MM.1S (cell line): ENCODE data around the gene PPP2R2C.

Experiments used
- DNase-seq: peaks from one replicate; pipeline ENCODE4 v3.0.0-alpha.2; 2015
- H2AFZ ChIP-seq: fragments of 300-600 bp; sonication (generic); 2 replicates; pipeline ENCODE4 v1.6.0; 2016; ENCODE audit warnings: antibody characterized with exemption, low read length
- H3F3A ChIP-seq: fragments of 300-600 bp; sonication (generic); 2 replicates; pipeline ENCODE4 v1.6.1; 2016; ENCODE audit warnings: mild to moderate bottlenecking, antibody characterized with exemption, low read length, moderate library complexity, mixed read lengths; ENCODE audit not compliant: insufficient read depth
- H3K27ac ChIP-seq: fragments of 300-600 bp; sonication (generic); 2 replicates; pipeline ENCODE4 v1.5.1; 2016; ENCODE audit warnings: mild to moderate bottlenecking, low read length
- H3K27me3 ChIP-seq: fragments of 300-600 bp; sonication (generic); replicated peaks from 2 replicates; pipeline ENCODE4 v1.6.0; 2016; ENCODE audit warnings: low read length; ENCODE audit not compliant: insufficient read depth
- H3K36me3 ChIP-seq: fragments of 300-600 bp; sonication (generic); replicated peaks from 2 replicates; pipeline ENCODE4 v1.6.1; 2016; ENCODE audit warnings: mild to moderate bottlenecking, low read length, mixed read lengths; ENCODE audit not compliant: insufficient read depth
- H3K4me1 ChIP-seq: fragments of 300-600 bp; sonication (generic); 2 replicates; pipeline ENCODE4 v1.6.1; 2016; ENCODE audit warnings: low read length, mixed read lengths
- H3K4me2 ChIP-seq: fragments of 300-600 bp; sonication (generic); 2 replicates; pipeline ENCODE4 v1.6.0; 2016; ENCODE audit warnings: low read depth, low read length
- H3K4me3 ChIP-seq: fragments of 300-600 bp; sonication (generic); 2 replicates; pipeline ENCODE4 v1.5.1; 2016; ENCODE audit warnings: low read length, mixed read lengths
- H3K79me2 ChIP-seq: fragments of 300-600 bp; sonication (generic); 2 replicates; pipeline ENCODE4 v1.6.1; 2016; ENCODE audit warnings: mixed run types, low read length, mixed read lengths
- H3K9ac ChIP-seq: fragments of 300-600 bp; sonication (generic); 2 replicates; pipeline ENCODE4 v1.6.1; 2016; ENCODE audit warnings: low read length, mixed read lengths
- H3K9me2 ChIP-seq: fragments of 300-600 bp; sonication (generic); replicated peaks from 2 replicates; pipeline ENCODE4 v1.6.1; 2016; ENCODE audit warnings: mild to moderate bottlenecking, low read length, mixed read lengths; ENCODE audit not compliant: insufficient read depth
- H3K9me3 ChIP-seq: fragments of 300-600 bp; sonication (generic); replicated peaks from 2 replicates; pipeline ENCODE4 v1.6.1; 2016; ENCODE audit warnings: mild to moderate bottlenecking, low read length, mixed read lengths; ENCODE audit not compliant: insufficient read depth
- H4K20me1 ChIP-seq: fragments of 300-600 bp; sonication (generic); 2 replicates; pipeline ENCODE4 v1.6.1; 2016; ENCODE audit warnings: mild to moderate bottlenecking, low read length, moderate library complexity, mixed read lengths; ENCODE audit not compliant: insufficient read depth
- CTCF ChIP-seq: fragments of 300-600 bp; sonication (generic); IDR thresholded peaks from 2 replicates; pipeline ENCODE4 v1.5.1; 2016; ENCODE audit warnings: antibody characterized with exemption, low read length, mixed read lengths
- EZH2 ChIP-seq: fragments of 300-600 bp; sonication (generic); optimal IDR thresholded peaks from 2 replicates; pipeline ENCODE3; 2017; ENCODE audit warnings: low read depth, mild to moderate bottlenecking, antibody characterized with exemption, low read length, mixed read lengths
- EZH2phosphoT487 ChIP-seq: fragments of 300-600 bp; sonication (generic); IDR thresholded peaks from 2 replicates; pipeline ENCODE4 v1.6.1; 2018; ENCODE audit warnings: antibody characterized with exemption, low read length

PPP2R2C gene

GRCh38 chr4:6369924-6370645 lies 102.3 kb downstream of the PPP2R2C start:
- Histone ChIP-seq H3K4me1 (no peaks in the 10 kb centered on the region), H3K79me2 (no peaks in the 10 kb centered on the region), H3K9me2 (no peaks in the 10 kb centered on the region), H3K9ac (no peak overlapping the region), H2AFZ (no peak overlapping the region), H3K36me3 (no peaks in the 10 kb centered on the region), H3K27me3 (peaks cover 98% of the 10 kb centered on the region), H4K20me1 (no peaks in the 10 kb centered on the region), H3K4me3 (no peak overlapping the region), H3K4me2 (no peak overlapping the region), H3K9me3 (no peaks in the 10 kb centered on the region), H3K27ac (no peak overlapping the region), H3F3A (no peaks in the 10 kb centered on the region)
- TF ChIP-seq EZH2 (no peak), CTCF (no peak), EZH2phosphoT487 (no peak)
- DNase-seq, result no peak

- Histone ChIP-seq H3K79me2 (no peaks in the 10 kb centered on the region), H3K27me3 (peaks cover 98% of the 10 kb centered on the region), H3K9ac (no peak overlapping the region), H3K9me2 (no peaks in the 10 kb centered on the region), H3K4me1 (no peaks in the 10 kb centered on the region), H3K27ac (no peak overlapping the region), H3F3A (no peaks in the 10 kb centered on the region), H2AFZ (no peak overlapping the region), H3K4me2 (no peak overlapping the region), H3K36me3 (no peaks in the 10 kb centered on the region), H4K20me1 (no peaks in the 10 kb centered on the region), H3K4me3 (no peak overlapping the region), H3K9me3 (no peaks in the 10 kb centered on the region)
- DNase-seq, result no peak
- TF ChIP-seq EZH2 (no peak), EZH2phosphoT487 (no peak), CTCF (no peak)
These were observed 102.9 kb downstream of the PPP2R2C start for GRCh38 chr4:6369511-6369910.

GRCh38 chr4:6369035-6369434 lies 103.4 kb downstream of the PPP2R2C start:
- no peak for DNase-seq
- Histone ChIP-seq H3K79me2 (no peaks in the 10 kb centered on the region), H3K4me2 (no peak overlapping the region), H3K27me3 (peaks cover 98% of the 10 kb centered on the region), H4K20me1 (no peaks in the 10 kb centered on the region), H3K9me2 (no peaks in the 10 kb centered on the region), H3K4me3 (no peak overlapping the region), H3K9me3 (no peaks in the 10 kb centered on the region), H3F3A (no peaks in the 10 kb centered on the region), H3K27ac (no peak overlapping the region), H3K9ac (no peak overlapping the region), H3K36me3 (no peaks in the 10 kb centered on the region), H3K4me1 (no peaks in the 10 kb centered on the region), H2AFZ (no peak overlapping the region)
- TF ChIP-seq CTCF (no peak), EZH2 (no peak), EZH2phosphoT487 (no peak)
